ENCODE data around the gene TAF11L5.
"Not testable (repeated sequence)": the region's sequence is repeated elsewhere in the genome, so short reads cannot be mapped to it uniquely, and the experiment has no call there.

The TAF11L5 gene

GRCh38 chr5:17524935-17525334 is at the start of gene TAF11L5:
Gene TAF11L5, plus strand, starts transcription at chr5:17525235.
- not testable (repeated sequence) for ATAC-seq (ENCODE audit: low read depth); H3K4me1 ChIP-seq (ENCODE audit: insufficient read depth, poor library complexity, severe bottlenecking); H3K27me3 ChIP-seq (ENCODE audit: insufficient read depth, poor library complexity, severe bottlenecking); DNase-seq (ENCODE audit: low spot score); H3K9me3 ChIP-seq (ENCODE audit: severe bottlenecking); H3K4me3 ChIP-seq (ENCODE audit: severe bottlenecking); H3K36me3 ChIP-seq (ENCODE audit: low read depth); H3K27ac ChIP-seq (ENCODE audit: poor library complexity, severe bottlenecking)

GRCh38 chr5:17477043-17477442 is 48.0 kb upstream of the TAF11L5 start:
- H3K4me3 ChIP-seq (ENCODE audit: severe bottlenecking), result no peak overlapping the region
- no peak for TF ChIP-seq CTCF (IDR thresholded peaks at IDR 0.05; ENCODE audit: poor library complexity, severe bottlenecking)
- no peaks in the 10 kb centered on the region for H3K27me3 ChIP-seq (ENCODE audit: insufficient read depth, poor library complexity, severe bottlenecking)
- H3K27ac ChIP-seq (ENCODE audit: poor library complexity, severe bottlenecking), result no peak overlapping the region
- DNase-seq (ENCODE audit: low spot score), result no peak
- ATAC-seq (ENCODE audit: low read depth), result no peak
- H3K4me1 ChIP-seq (ENCODE audit: insufficient read depth, poor library complexity, severe bottlenecking), result no peaks in the 10 kb centered on the region
- no peaks in the 10 kb centered on the region for H3K9me3 ChIP-seq (ENCODE audit: severe bottlenecking)
- H3K36me3 ChIP-seq (ENCODE audit: low read depth), result no peaks in the 10 kb centered on the region

- H3K36me3 ChIP-seq (ENCODE audit: low read depth), result no peaks in the 10 kb centered on the region
- H3K4me1 ChIP-seq (ENCODE audit: insufficient read depth, poor library complexity, severe bottlenecking), result no peaks in the 10 kb centered on the region
- no peak for TF ChIP-seq CTCF (IDR thresholded peaks at IDR 0.05; ENCODE audit: poor library complexity, severe bottlenecking)
- DNase-seq (ENCODE audit: low spot score) (no peak), ATAC-seq (ENCODE audit: low read depth) (no peak; the same call in 2 of the 3 replicates)
- no peaks in the 10 kb centered on the region for H3K27me3 ChIP-seq (ENCODE audit: insufficient read depth, poor library complexity, severe bottlenecking)
- no peak overlapping the region for H3K27ac ChIP-seq (ENCODE audit: poor library complexity, severe bottlenecking)
- no peak overlapping the region for H3K4me3 ChIP-seq (ENCODE audit: severe bottlenecking)
- no peaks in the 10 kb centered on the region for H3K9me3 ChIP-seq (ENCODE audit: severe bottlenecking)
Observed at GRCh38 chr5:17477573-17478265, 47.3 kb upstream of the TAF11L5 start.

- Histone ChIP-seq H3K27ac (ENCODE audit: poor library complexity, severe bottlenecking) (no peak overlapping the region), H3K36me3 (ENCODE audit: low read depth) (no peaks in the 10 kb centered on the region), H3K4me3 (ENCODE audit: severe bottlenecking) (no peak overlapping the region), H3K27me3 (ENCODE audit: insufficient read depth, poor library complexity, severe bottlenecking) (no peaks in the 10 kb centered on the region), H3K9me3 (ENCODE audit: severe bottlenecking) (no peaks in the 10 kb centered on the region), H3K4me1 (ENCODE audit: insufficient read depth, poor library complexity, severe bottlenecking) (no peaks in the 10 kb centered on the region)
- no peak for ATAC-seq (ENCODE audit: low read depth)
- DNase-seq (ENCODE audit: low spot score), result no peak
- no peak for TF ChIP-seq CTCF (IDR thresholded peaks at IDR 0.05; ENCODE audit: poor library complexity, severe bottlenecking)
Observed at GRCh38 chr5:17481378-17481777, 43.7 kb upstream of the TAF11L5 start.

- ATAC-seq (ENCODE audit: low read depth), result no peak
Observed at GRCh38 chr5:17482790-17483189, 42.2 kb upstream of the TAF11L5 start.

GRCh38 chr5:17486464-17487173 is 38.4 kb upstream of the TAF11L5 start:
- ATAC-seq (ENCODE audit: low read depth); H3K4me1 ChIP-seq (ENCODE audit: insufficient read depth, poor library complexity, severe bottlenecking); H3K4me3 ChIP-seq (ENCODE audit: severe bottlenecking); H3K36me3 ChIP-seq (ENCODE audit: low read depth); DNase-seq (ENCODE audit: low spot score); H3K27ac ChIP-seq (ENCODE audit: poor library complexity, severe bottlenecking); H3K9me3 ChIP-seq (ENCODE audit: severe bottlenecking); H3K27me3 ChIP-seq (ENCODE audit: insufficient read depth, poor library complexity, severe bottlenecking): not testable (repeated sequence)

More at GRCh38 chr5:17482790-17483189, 42.2 kb upstream of the TAF11L5 start:
- DNase-seq (ENCODE audit: low spot score), result no peak
- H3K36me3 ChIP-seq (ENCODE audit: low read depth), result no peaks in the 10 kb centered on the region
- TF ChIP-seq CTCF (IDR thresholded peaks at IDR 0.05; ENCODE audit: poor library complexity, severe bottlenecking), result no peak
- no peak overlapping the region for H3K4me3 ChIP-seq (ENCODE audit: severe bottlenecking)
- H3K27me3 ChIP-seq (ENCODE audit: insufficient read depth, poor library complexity, severe bottlenecking), result no peaks in the 10 kb centered on the region
- no peak overlapping the region for H3K27ac ChIP-seq (ENCODE audit: poor library complexity, severe bottlenecking)
- H3K9me3 ChIP-seq (ENCODE audit: severe bottlenecking), result no peaks in the 10 kb centered on the region
- no peaks in the 10 kb centered on the region for H3K4me1 ChIP-seq (ENCODE audit: insufficient read depth, poor library complexity, severe bottlenecking)

Measured in RWPE2 (cell line).